Heart left ventricle (tissue), 16 donors: ENCODE results near the gene DDX6. TPM values are rescaled to one million over a fixed set of nuclear protein-coding genes. Genes with fewer than 3 reads are reported as not detected.
"Not testable (repeated sequence)": the region's sequence is repeated elsewhere in the genome, so short reads cannot be mapped to it uniquely, and the experiment has no call there.

Source experiments
- ATAC-seq, 4 donors: fragments of 200-7000 bp; cut with Tn5 transposase; one replicate each; pipeline ENCODE4 v1.9.1; 2020 to 2022; ENCODE audit warnings: moderate library complexity in 4 of 4, mild to moderate bottlenecking in 3 of 4, moderate number of reproducible peaks in 1 of 4
- DNase-seq, 5 donors: peaks; one replicate each; pipeline ENCODE4 v3.0.0-alpha.2; 2020
- H3K27ac ChIP-seq, 12 donors: fragments of 200-600 bp; sonication (generic) in 4 of 12; one replicate each; pipeline versions ENCODE4 v1.5.0 to v1.8.0; 2016 to 2022; ENCODE audit warnings: mild to moderate bottlenecking in 2 of 12
- H3K27me3 ChIP-seq, 9 donors: fragments of 200-600 bp; sonication (generic) in 2 of 9; one replicate each; pipeline versions ENCODE4 v1.5.1 to v1.8.0; 2016 to 2022; ENCODE audit warnings: mild to moderate bottlenecking in 3 of 9
- H3K36me3 ChIP-seq, 9 donors: fragments of 200-600 bp; sonication (generic) in 2 of 9; one replicate each; pipeline versions ENCODE4 v1.5.0 to v1.8.0; 2018 to 2022; ENCODE audit warnings: mild to moderate bottlenecking in 2 of 9
- H3K4me1 ChIP-seq, 12 donors: fragments of 200-600 bp; sonication (generic) in 4 of 12; one replicate each; pipeline versions ENCODE4 v1.5.0 to v1.8.0; 2016 to 2022; ENCODE audit warnings: mild to moderate bottlenecking in 3 of 12
- H3K4me3 ChIP-seq, 12 donors: fragments of 200-600 bp; sonication (generic) in 4 of 12; one replicate each; pipeline versions ENCODE4 v1.5.0 to v1.8.0; 2017 to 2022; ENCODE audit warnings: mild to moderate bottlenecking in 9 of 12, moderate library complexity in 4 of 12
- H3K9me3 ChIP-seq, 12 donors: fragments of 200-600 bp; sonication (generic) in 4 of 12; one replicate each; pipeline versions ENCODE4 v1.5.0 to v1.8.0; 2016 to 2022; ENCODE audit warnings: mild to moderate bottlenecking in 1 of 12
- POLR2A ChIP-seq, 2 donors: fragments of 450-650 bp; IDR thresholded peaks; one replicate each; pipeline ENCODE4 v1.6.1; 2017; ENCODE audit warnings: antibody characterized with exemption in 2 of 2, mild to moderate bottlenecking in 2 of 2, moderate library complexity in 2 of 2
- WGBS, 4 donors: extraction: QIAGEN DNeasy Blood & Tissue Kit in 2 of 4; methylation state at CpG; one replicate each; pipeline versions ENCODE4 v1.1.5 to v1.1.7; 2013 to 2018; 5-methylcytosine and 5-hydroxymethylcytosine counted together
- intact Hi-C, 10 donors: fragments of 100-400 bp; cut with DNase I; formaldehyde crosslinking; loops; one replicate each; pipeline versions ENCODE4 v1.11.1 to v1.14.2; 2022
- polyA plus RNA-seq, 2 donors: library from polyadenylated mRNA; stranded (reverse); fragments of 200-250 nt; gene quantifications; one replicate each; pipeline ENCODE4 v1.2.3, GENCODE V29; 2013
- total RNA-seq, 9 donors: library from RNA; depleted of rRNA in 2 of 9; stranded (reverse); fragments of >200 nt in 2 of 9; fragmentation: NEBNext Ultra II Directional in 3 of 9; extraction: Animal tissue kit (Norgen Biotek cat#: 25700) in 3 of 9; gene quantifications; one replicate each; pipeline versions ENCODE4 v1.1.0 to v1.2.4, GENCODE V29; 2016 to 2023
- TF ChIP-seq, protein P1 (sequence below), 12 donors: fragments of 200-600 bp; sonication (generic) in 4 of 12; IDR thresholded peaks; one replicate each; pipeline versions ENCODE4 v1.5.0 to v1.8.0; 2018 to 2022; ENCODE audit warnings: antibody characterized with exemption in 12 of 12, mild to moderate bottlenecking in 5 of 12
- donor health status: ischemic (EF 13 %, LVEDD 7.1; RV severe dilation, severe dysfunction).
- donor health status: healthy with polysubstance abuse.
- donor health status: DM: no; HTN: yes; CAD: no.
- donor health status: DM: no; HTN: no; CAD: no.
- donor health status: ischemic (EF 25% LVEDD 6.9; RV normal size, moderate dysfunction).
- donor health status: ischemic (EF 25% LVEDD 5.7; RV mildly dilated, moderate dysfunction).
- donor health status: healthy.
- donor health status: DM: yes; HTN: yes; CAD: no.
- donor health status: ischemic (EF 35%, LVEDD 5.7; RV mildly dilated, moderate dysfunction).
- donor health status: nonischemic (EF 11% LVEDD 7.7; RV severe dilation, severe dysfunction).
- donor health status: DM: yes; HTN: yes; CAD: no.
- donor health status: PGD.
- donor health status: ischemic (EF 29% LVEDD 5.4; RV normal size, mild dysfunction).
- donor health status: nonischemic (EF 23%, LVEDD 6.1; RV moderate dilation, normal function).

DDX6 gene
- total and polyA plus RNA-seq, 11 donors = 29.4 to 166 (median 110) TPM

DNA sequence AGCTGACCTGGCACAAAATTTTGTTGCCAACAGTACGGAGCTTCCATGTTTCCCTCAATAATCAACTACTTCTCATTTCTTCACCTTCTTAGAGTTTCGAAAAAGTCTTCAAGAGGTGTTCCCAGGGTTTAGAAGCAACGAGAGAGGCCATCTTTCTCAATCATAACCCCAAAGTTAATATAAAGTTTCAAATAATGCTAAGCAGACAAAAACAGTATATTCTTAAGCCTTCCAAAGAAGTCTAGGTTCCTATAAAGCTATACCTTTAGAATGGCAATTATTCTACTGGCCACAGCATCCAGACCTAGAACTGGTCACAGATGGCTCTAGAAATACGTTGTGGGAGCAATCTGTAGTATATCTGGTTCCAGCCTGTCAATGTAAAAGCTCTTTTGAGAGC is 16.9 kb downstream of the DDX6 start:
- H3K27ac ChIP-seq = peak overlapping the region in 2 of 12 donors; percentile 11 to 82
- H3K4me1 ChIP-seq = peaks cover 4 to 93% (median 65%) of the 10 kb centered on the region in 12 donors
- ATAC-seq = no peak
- no peak overlapping the region for H3K4me3 ChIP-seq
- peaks cover 0 to 83% (median 67%) of the 10 kb centered on the region in 9 donors for H3K36me3 ChIP-seq
- DNase-seq = no peak
- no peak for TF ChIP-seq POLR2A (IDR thresholded peaks at IDR 0.05)
- TF ChIP-seq, protein P1, sequence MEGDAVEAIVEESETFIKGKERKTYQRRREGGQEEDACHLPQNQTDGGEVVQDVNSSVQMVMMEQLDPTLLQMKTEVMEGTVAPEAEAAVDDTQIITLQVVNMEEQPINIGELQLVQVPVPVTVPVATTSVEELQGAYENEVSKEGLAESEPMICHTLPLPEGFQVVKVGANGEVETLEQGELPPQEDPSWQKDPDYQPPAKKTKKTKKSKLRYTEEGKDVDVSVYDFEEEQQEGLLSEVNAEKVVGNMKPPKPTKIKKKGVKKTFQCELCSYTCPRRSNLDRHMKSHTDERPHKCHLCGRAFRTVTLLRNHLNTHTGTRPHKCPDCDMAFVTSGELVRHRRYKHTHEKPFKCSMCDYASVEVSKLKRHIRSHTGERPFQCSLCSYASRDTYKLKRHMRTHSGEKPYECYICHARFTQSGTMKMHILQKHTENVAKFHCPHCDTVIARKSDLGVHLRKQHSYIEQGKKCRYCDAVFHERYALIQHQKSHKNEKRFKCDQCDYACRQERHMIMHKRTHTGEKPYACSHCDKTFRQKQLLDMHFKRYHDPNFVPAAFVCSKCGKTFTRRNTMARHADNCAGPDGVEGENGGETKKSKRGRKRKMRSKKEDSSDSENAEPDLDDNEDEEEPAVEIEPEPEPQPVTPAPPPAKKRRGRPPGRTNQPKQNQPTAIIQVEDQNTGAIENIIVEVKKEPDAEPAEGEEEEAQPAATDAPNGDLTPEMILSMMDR (IDR thresholded peaks at IDR 0.05) = no peak
- WGBS, 4 donors = 49 to 55% (median 52%) methylated on average over 4 of the region's 4 CpGs
- intact Hi-C loops = loop anchor here in 1 of 10 donors (10.0 kb wide), 1 partner anchor 121 kb away; no protein-coding TSS in a partner anchor
- H3K9me3 ChIP-seq = no peaks in the 10 kb centered on the region
- no peaks in the 10 kb centered on the region for H3K27me3 ChIP-seq

DNA sequence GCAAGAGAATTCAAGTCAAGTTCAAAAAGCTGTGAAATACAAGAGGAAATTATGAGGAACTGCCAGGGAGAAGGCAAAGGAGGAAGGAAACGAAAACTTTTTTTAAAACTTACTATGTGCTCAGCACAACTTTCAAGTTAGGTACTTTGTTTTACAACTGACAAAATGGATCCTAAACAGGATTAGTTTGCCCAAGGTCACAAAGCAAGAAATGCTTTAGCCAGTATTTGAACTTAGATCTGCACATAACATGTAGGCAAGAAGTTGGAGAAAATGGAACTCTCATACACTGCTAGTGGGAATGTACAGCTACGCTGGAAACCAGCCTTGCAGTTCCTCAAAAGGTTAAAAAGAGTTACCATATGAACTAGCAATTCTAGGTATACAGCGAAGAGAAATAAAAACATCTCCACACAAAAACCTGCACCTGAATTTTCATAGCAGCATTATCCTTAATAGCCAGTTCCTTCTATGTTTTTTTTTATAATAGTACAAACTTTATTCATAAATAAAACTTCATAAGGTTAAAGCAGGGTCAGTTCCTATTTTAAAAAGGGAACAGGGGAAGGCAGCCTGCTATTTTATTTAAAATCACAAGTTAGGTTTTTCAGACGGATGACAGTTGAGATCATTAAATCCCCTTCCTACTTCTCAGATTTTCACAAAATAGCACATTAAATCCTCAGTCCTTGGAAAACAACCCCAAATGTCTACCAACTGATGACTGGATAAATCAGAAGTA is 19.2 kb downstream of the DDX6 start:
- no peak for ATAC-seq
- no peak for DNase-seq
- H3K4me1 ChIP-seq = peaks cover 4 to 96% (median 81%) of the 10 kb centered on the region in 12 donors
- H3K4me3 ChIP-seq = peak overlapping the region in 1 of 12 donors; percentile 27
- H3K27me3 ChIP-seq = no peaks in the 10 kb centered on the region
- TF ChIP-seq, protein P1 (IDR thresholded peaks at IDR 0.05) = no peak
- TF ChIP-seq POLR2A (IDR thresholded peaks at IDR 0.05) = no peak
- peaks cover 0 to 77% (median 64%) of the 10 kb centered on the region in 9 donors for H3K36me3 ChIP-seq
- 37 to 53% (median 40%) methylated on average over 4 of the region's 4 CpGs for WGBS, 4 donors
- peak overlapping the region in 6 of 12 donors; percentile 13 to 82 (median 27) for H3K27ac ChIP-seq
- no peaks in the 10 kb centered on the region for H3K9me3 ChIP-seq
- intact Hi-C loops = loop anchor here in 1 of 10 donors (10.0 kb wide), 1 partner anchor 123 kb away; no protein-coding TSS in a partner anchor

DNA sequence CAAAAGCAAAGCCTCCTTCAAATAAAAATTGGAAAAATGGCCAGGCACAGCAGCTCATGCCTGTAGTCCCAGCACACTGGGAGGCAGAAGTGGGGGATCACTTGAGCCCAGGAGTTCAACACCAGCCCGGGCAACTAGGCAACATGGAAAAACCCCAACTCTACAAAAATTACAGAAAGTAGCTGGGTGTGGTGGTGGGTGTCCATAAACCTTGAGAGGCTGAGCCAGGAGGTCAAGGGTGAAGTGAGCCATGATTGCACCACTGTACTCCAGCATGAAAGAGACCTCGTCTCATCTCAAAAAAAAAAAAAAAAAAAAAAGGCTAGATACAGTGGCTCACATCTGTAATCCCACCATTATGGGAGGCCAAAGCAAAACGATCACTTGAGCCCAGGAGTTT is 22.3 kb downstream of the DDX6 start:
- no peaks in the 10 kb centered on the region for H3K27me3 ChIP-seq
- 64 to 72% (median 69%) methylated on average over 3 of the region's 3 CpGs for WGBS, 4 donors
- no peak overlapping the region for H3K4me3 ChIP-seq
- TF ChIP-seq, protein P1 (IDR thresholded peaks at IDR 0.05) = no peak
- no peak for TF ChIP-seq POLR2A (IDR thresholded peaks at IDR 0.05)
- intact Hi-C loops = loop anchor here in 1 of 10 donors (10.0 kb wide), 1 partner anchor 74 kb away; no protein-coding TSS in a partner anchor
- H3K27ac ChIP-seq = peak overlapping the region in 1 of 12 donors; percentile 16
- no peaks in the 10 kb centered on the region for H3K9me3 ChIP-seq
- H3K4me1 ChIP-seq = peaks cover 0 to 72% (median 62%) of the 10 kb centered on the region in 12 donors
- DNase-seq (no peak), ATAC-seq (no peak)
- H3K36me3 ChIP-seq = peaks cover 0 to 84% (median 64%) of the 10 kb centered on the region in 9 donors

DNA sequence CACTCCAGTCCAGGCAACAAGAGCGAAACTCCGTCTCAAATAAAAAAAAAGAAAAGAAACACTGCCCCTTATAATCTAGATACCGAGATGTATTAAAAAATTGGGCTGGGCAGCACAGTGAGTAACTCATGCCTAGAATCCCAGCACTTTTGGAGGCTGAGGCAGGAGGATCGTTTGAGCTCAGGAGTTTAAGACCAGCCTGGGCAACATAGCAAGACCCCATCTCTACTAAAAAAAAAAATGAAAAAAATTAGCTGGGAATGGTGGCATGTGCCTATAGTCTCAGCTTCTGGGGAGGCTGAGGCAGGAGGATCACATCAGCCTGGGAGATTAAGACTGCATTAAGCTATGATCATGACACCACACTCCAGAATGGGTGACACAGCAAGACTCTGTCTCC is 24.9 kb downstream of the DDX6 start:
- ATAC-seq = no peak
- peaks cover 2 to 89% (median 76%) of the 10 kb centered on the region in 9 donors for H3K36me3 ChIP-seq
- no peak overlapping the region for H3K27ac ChIP-seq
- H3K4me1 ChIP-seq = peaks cover 0 to 51% (median 40%) of the 10 kb centered on the region in 12 donors
- DNase-seq = no peak
- H3K4me3 ChIP-seq = no peak overlapping the region
- intact Hi-C loops = loop anchor here in 1 of 10 donors (10.0 kb wide), 1 partner anchor 71 kb away; no protein-coding TSS in a partner anchor
- TF ChIP-seq, protein P1 (IDR thresholded peaks at IDR 0.05) = no peak
- no peak for TF ChIP-seq POLR2A (IDR thresholded peaks at IDR 0.05)
- 91 to 95% (median 93%) methylated on average over 4 of the region's 4 CpGs for WGBS, 4 donors
- H3K9me3 ChIP-seq = no peaks in the 10 kb centered on the region
- no peaks in the 10 kb centered on the region for H3K27me3 ChIP-seq

DNA sequence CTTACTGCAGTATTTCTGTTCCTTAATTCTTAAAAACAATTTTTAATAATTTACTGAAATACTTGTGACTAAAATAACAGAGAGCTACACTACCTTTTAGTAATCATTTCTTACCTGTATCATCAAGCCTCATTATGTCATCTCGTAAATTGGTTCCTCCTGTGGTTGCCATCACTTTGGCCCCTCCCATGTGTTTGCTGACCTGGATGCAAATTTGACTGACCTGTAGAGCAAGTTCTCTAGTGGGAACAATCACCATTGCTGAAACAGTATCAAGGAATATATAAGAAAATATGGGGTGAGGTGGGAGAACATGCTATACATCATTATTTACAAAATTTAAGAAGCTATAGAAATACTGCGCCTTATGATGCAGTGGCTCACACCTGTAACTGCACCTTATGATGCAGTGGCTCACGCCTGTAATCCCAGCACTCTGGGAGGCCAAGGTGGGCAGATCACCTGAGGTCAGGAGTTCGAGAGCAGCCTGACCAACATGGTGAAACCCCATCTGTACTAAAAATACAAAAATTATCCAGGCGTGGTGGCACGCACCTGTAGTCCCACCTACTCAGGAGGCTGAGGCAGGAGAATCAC is 25.8 kb downstream of the DDX6 start:
- H3K27me3 ChIP-seq, ATAC-seq, H3K9me3 ChIP-seq, H3K4me3 ChIP-seq, H3K27ac ChIP-seq, DNase-seq: not testable (repeated sequence)
- intact Hi-C loops = loop anchor here in 1 of 10 donors (10.0 kb wide), 1 partner anchor 70 kb away; no protein-coding TSS in a partner anchor
- H3K4me1 ChIP-seq = peaks cover 0 to 43% (median 32%) of the 10 kb centered on the region in 12 donors
- peaks cover 3 to 91% (median 85%) of the 10 kb centered on the region in 9 donors for H3K36me3 ChIP-seq
- WGBS, 4 donors = 80 to 96% (median 90%) methylated on average over 6 of the region's 6 CpGs
